SK-N-SH (cell line): ENCODE measurements around the gene SLC46A3. TPM values are rescaled to one million over a fixed set of nuclear protein-coding genes. Genes with fewer than 3 reads are reported as not detected.
A peak's percentile ranks its signal among the peaks of the same experiment; 100 is the strongest.

Experiments
- CTCF ChIA-PET: fragments of 300-600, 350-600 bp; formaldehyde crosslinking; extraction: SDS; loops from one replicate; lab custom pipeline; 2021; lab: Yijun Ruan, JAX
- POLR2A ChIA-PET: fragments of 350-600 bp; sonication (Branson Sonifier 250); formaldehyde crosslinking; extraction: SDS; loops from one replicate; lab custom pipeline; 2020; ENCODE audit warnings: antibody characterized with exemption, inconsistent platforms; lab: Yijun Ruan, JAX
- DNase-seq: peaks from one replicate; pipeline ENCODE4 v3.0.0; 2012
- H2AFZ ChIP-seq: fragments of 200-600 bp; sonication (generic); 2 replicates; pipeline ENCODE4 v1.8.1; 2016; ENCODE audit warnings: antibody characterized with exemption, mild to moderate bottlenecking, low read depth
- H3F3A ChIP-seq: fragments of 200-600 bp; sonication (generic); replicated peaks from 2 replicates; pipeline ENCODE3; 2016; ENCODE audit warnings: antibody characterized with exemption, mild to moderate bottlenecking; ENCODE audit not compliant: insufficient read depth
- H3K27ac ChIP-seq, 2 experiments: fragments of 200-500 bp in 1 of 2; fragments of 200-600 bp in 1 of 2; sonication (Bioruptor generic) in 1 of 2; sonication (generic), shearing (Covaris generic) in 1 of 2; 2 replicates each; pipeline versions ENCODE4 v1.5.1 to v1.6.1; 2014 to 2016; ENCODE audit warnings: low read depth in 2 of 2, inconsistent platforms in 1 of 2, low read length in 1 of 2, mild to moderate bottlenecking in 1 of 2, mixed read lengths in 1 of 2
- H3K27me3 ChIP-seq: fragments of 200-600 bp; sonication (generic), shearing (Covaris generic); 2 replicates; pipeline ENCODE4 v1.6.1; 2016; ENCODE audit warnings: mixed run types; ENCODE audit not compliant: insufficient read depth
- H3K36me3 ChIP-seq, 2 experiments: fragments of 200-500 bp in 1 of 2; fragments of 200-600 bp in 1 of 2; sonication (Bioruptor generic) in 1 of 2; sonication (generic) in 1 of 2; replicated peaks in 1 of 2; 2 replicates each; pipeline versions ENCODE3 to v1.5.1; 2014 to 2016; ENCODE audit warnings: low read length in 1 of 2, mild to moderate bottlenecking in 1 of 2; ENCODE audit not compliant: insufficient read depth in 2 of 2, control insufficient read depth in 1 of 2
- H3K4me1 ChIP-seq, 2 experiments: fragments of 200-500 bp in 1 of 2; fragments of 200-600 bp in 1 of 2; sonication (Bioruptor generic) in 1 of 2; sonication (generic), shearing (Covaris generic) in 1 of 2; 2 replicates each; pipeline versions ENCODE4 v1.5.1 to v1.6.1; 2014 to 2016; ENCODE audit warnings: low read depth in 1 of 2, low read length in 1 of 2, mixed run types in 1 of 2; ENCODE audit not compliant: insufficient read depth in 2 of 2, control insufficient read depth in 1 of 2
- H3K4me2 ChIP-seq: fragments of 200-600 bp; sonication (generic), shearing (Covaris generic); 2 replicates; pipeline ENCODE4 v1.6.1; 2017; ENCODE audit warnings: mixed run types
- H3K4me3 ChIP-seq, 2 experiments: fragments of 200-500 bp in 1 of 2; fragments of 200-600 bp in 1 of 2; sonication (Bioruptor generic) in 1 of 2; sonication (generic), shearing (Covaris generic) in 1 of 2; 2 replicates each; pipeline versions ENCODE4 v1.5.1 to v1.8.1; 2014 to 2016; ENCODE audit warnings: low read depth in 2 of 2, inconsistent platforms in 1 of 2, low read length in 1 of 2, mild to moderate bottlenecking in 1 of 2, mixed read lengths in 1 of 2, moderate library complexity in 1 of 2
- H3K79me2 ChIP-seq: fragments of 200-600 bp; sonication (generic); 2 replicates; pipeline ENCODE4 v1.8.1; 2017; ENCODE audit warnings: mild to moderate bottlenecking; ENCODE audit not compliant: insufficient read depth
- H3K9ac ChIP-seq: fragments of 200-600 bp; sonication (generic); 2 replicates; pipeline ENCODE4 v1.6.1; 2017; ENCODE audit warnings: mixed run types
- H3K9me2 ChIP-seq: fragments of 200-600 bp; sonication (generic); 2 replicates; pipeline ENCODE4 v1.6.1; 2017; ENCODE audit warnings: mixed run types
- H3K9me3 ChIP-seq: fragments of 200-600 bp; sonication (generic); 2 replicates; pipeline ENCODE4 v1.6.1; 2017; ENCODE audit warnings: mixed run types, mild to moderate bottlenecking, moderate library complexity
- H4K20me1 ChIP-seq: fragments of 200-600 bp; sonication (generic); 2 replicates; pipeline ENCODE4 v1.6.1; 2017; ENCODE audit warnings: mild to moderate bottlenecking, mixed run types; ENCODE audit not compliant: insufficient read depth
- ELF1 ChIP-seq: IDR thresholded peaks from 2 replicates; pipeline ENCODE4 v1.4.0; 2012
- EP300 ChIP-seq, 2 experiments: IDR thresholded peaks; 2 replicates each; pipeline versions ENCODE4 v1.4.0 to v1.6.1; 2012; ENCODE audit warnings: borderline replicate concordance in 1 of 2, low read depth in 1 of 2, low read length in 1 of 2
- EZH2phosphoT487 ChIP-seq: fragments of 200-600 bp; sonication (generic); IDR thresholded peaks from 2 replicates; pipeline ENCODE4 v1.6.1; 2017; ENCODE audit warnings: low read depth, mixed run types, mild to moderate bottlenecking, antibody characterized with exemption, moderate library complexity, borderline replicate concordance
- FOSL2 ChIP-seq: IDR thresholded peaks from 2 replicates; pipeline ENCODE4 v1.4.0; 2012; ENCODE audit warnings: low read depth, mild to moderate bottlenecking, moderate library complexity, borderline replicate concordance
- FOXM1 ChIP-seq: IDR thresholded peaks from 2 replicates; pipeline ENCODE4 v1.4.0; 2012; ENCODE audit warnings: low read depth, mild to moderate bottlenecking
- GATA2 ChIP-seq: sonication (generic); formaldehyde crosslinking; IDR thresholded peaks from 2 replicates; pipeline ENCODE4 v1.5.0; 2020; ENCODE audit warnings: mild to moderate bottlenecking, missing genetic modification reagents
- IRF3 ChIP-seq: fragments of 150-350 bp; IDR thresholded peaks from 2 replicates; pipeline ENCODE4 v1.6.1; 2016; ENCODE audit warnings: mild to moderate bottlenecking, low read depth, low read length
- JUND ChIP-seq: IDR thresholded peaks from 2 replicates; pipeline ENCODE4 v1.4.0; 2012
- MEF2A ChIP-seq: IDR thresholded peaks from 2 replicates; pipeline ENCODE4 v1.4.0; 2012; ENCODE audit warnings: low read depth, borderline replicate concordance
- MXI1 ChIP-seq: IDR thresholded peaks from 2 replicates; pipeline ENCODE4 v1.6.1; 2012; ENCODE audit warnings: mild to moderate bottlenecking, low read depth, low read length, improper control_type of control experiment
- NFIC ChIP-seq: IDR thresholded peaks from 2 replicates; pipeline ENCODE4 v1.4.0; 2012; ENCODE audit warnings: borderline replicate concordance
- NRF1 ChIP-seq: IDR thresholded peaks from 2 replicates; pipeline ENCODE4 v1.6.1; 2012; ENCODE audit warnings: low read depth, mild to moderate bottlenecking, low read length
- REST ChIP-seq: IDR thresholded peaks from 2 replicates; pipeline ENCODE4 v1.6.1; 2012; ENCODE audit warnings: mild to moderate bottlenecking, low read depth, low read length, moderate library complexity
- RFX5 ChIP-seq: IDR thresholded peaks from 2 replicates; pipeline ENCODE4 v1.6.1; 2012; ENCODE audit warnings: mild to moderate bottlenecking, improper control_type of control experiment, low read length
- RXRA ChIP-seq: IDR thresholded peaks from 2 replicates; pipeline ENCODE4 v1.4.0; 2012; ENCODE audit warnings: low read depth, mild to moderate bottlenecking, borderline replicate concordance
- SIN3A ChIP-seq: IDR thresholded peaks from 2 replicates; pipeline ENCODE4 v1.6.1; 2012; ENCODE audit warnings: low read depth, mild to moderate bottlenecking, low read length, moderate library complexity, borderline replicate concordance
- USF2 ChIP-seq: fragments of 150-350 bp; IDR thresholded peaks from 2 replicates; pipeline ENCODE4 v1.6.1; 2017; ENCODE audit warnings: antibody characterized with exemption, low read length, low read depth, borderline replicate concordance
- WGBS: methylation state at CpG from one replicate; pipeline ENCODE4 v1.1.6; 2017; ENCODE audit warnings: low lambda C conversion rate; 5-methylcytosine and 5-hydroxymethylcytosine counted together
- polyA plus RNA-seq, 3 experiments: library from polyadenylated mRNA; depleted of rRNA; stranded (reverse); fragments of >200 nt; gene quantifications; 2 replicates each; pipeline ENCODE4 v1.2.3, GENCODE V29; 2012
- TF ChIP-seq, protein P1 (sequence below): IDR thresholded peaks from 2 replicates; pipeline ENCODE4 v1.4.0; 2012; ENCODE audit warnings: low read depth, borderline replicate concordance
- TF ChIP-seq, protein P2 (sequence below): IDR thresholded peaks from 2 replicates; pipeline ENCODE4; 2012

Gene SLC46A3
- polyA plus RNA-seq, 1 of the 3 experiments (the other 2 are of a cell fraction), result 2.0 TPM

- no peak for TF ChIP-seq RXRA
- no peak for TF ChIP-seq RFX5
- no peak for TF ChIP-seq GATA2 (CRISPR knock-in tag)
- TF ChIP-seq FOSL2, result no peak
- no peak for TF ChIP-seq SIN3A
- no peak for TF ChIP-seq MXI1
- TF ChIP-seq EZH2phosphoT487, result no peak
- TF ChIP-seq, protein P1, sequence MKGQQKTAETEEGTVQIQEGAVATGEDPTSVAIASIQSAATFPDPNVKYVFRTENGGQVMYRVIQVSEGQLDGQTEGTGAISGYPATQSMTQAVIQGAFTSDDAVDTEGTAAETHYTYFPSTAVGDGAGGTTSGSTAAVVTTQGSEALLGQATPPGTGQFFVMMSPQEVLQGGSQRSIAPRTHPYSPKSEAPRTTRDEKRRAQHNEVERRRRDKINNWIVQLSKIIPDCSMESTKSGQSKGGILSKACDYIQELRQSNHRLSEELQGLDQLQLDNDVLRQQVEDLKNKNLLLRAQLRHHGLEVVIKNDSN, result no peak
- no peak for TF ChIP-seq USF2
- no peak for TF ChIP-seq EP300 (IDR thresholded peaks at IDR 0.05; ENCODE audit: borderline replicate concordance in 1 of 2, low read depth in 1 of 2, low read length in 1 of 2)
- TF ChIP-seq MEF2A, result no peak
- TF ChIP-seq IRF3, result no peak
- no peaks in the 10 kb centered on the region for H3K79me2 ChIP-seq
- no peak overlapping the region for H3K9ac ChIP-seq
- H3K4me2 ChIP-seq, result no peak overlapping the region
- POLR2A ChIA-PET, result no interaction called here
- H2AFZ ChIP-seq, result no peak overlapping the region
- no peaks in the 10 kb centered on the region for H3K9me3 ChIP-seq
- no peaks in the 10 kb centered on the region for H3K9me2 ChIP-seq
- peaks cover 29% of the 10 kb centered on the region for H3K27me3 ChIP-seq
- no peaks in the 10 kb centered on the region for H3K36me3 ChIP-seq
- CTCF ChIA-PET, result no interaction called here
- H3F3A ChIP-seq, result no peaks in the 10 kb centered on the region
- DNase-seq, result no peak
- no peaks in the 10 kb centered on the region for H4K20me1 ChIP-seq
- no peak overlapping the region for H3K27ac ChIP-seq
- no peaks in the 10 kb centered on the region for H3K4me1 ChIP-seq
- WGBS, result 33% methylated on average over 3 of the region's 3 CpGs
- H3K4me3 ChIP-seq, result no peak overlapping the region
Measured at GRCh38 chr13:28730762-28731161, 12.0 kb upstream of the SLC46A3 start.

GRCh38 chr13:28729541-28729940 is 10.8 kb upstream of the SLC46A3 start:
- no peak overlapping the region for H3K9ac ChIP-seq
- 20% methylated on average over 2 of the region's 2 CpGs for WGBS
- no peaks in the 10 kb centered on the region for H3K9me2 ChIP-seq
- H3K27ac ChIP-seq, result no peak overlapping the region
- no peak overlapping the region for H3K4me3 ChIP-seq
- ChIA-PET POLR2A (no interaction called here), CTCF (no interaction called here)
- H3F3A ChIP-seq, result no peaks in the 10 kb centered on the region
- no peaks in the 10 kb centered on the region for H3K79me2 ChIP-seq
- no peaks in the 10 kb centered on the region for H4K20me1 ChIP-seq
- no peak for DNase-seq
- no peaks in the 10 kb centered on the region for H3K36me3 ChIP-seq
- peaks cover 29% of the 10 kb centered on the region for H3K27me3 ChIP-seq
- H3K9me3 ChIP-seq, result no peaks in the 10 kb centered on the region
- H2AFZ ChIP-seq, result peak overlapping the region; percentile 22; the same call in 1 of the 2 replicates
- H3K4me2 ChIP-seq, result no peak overlapping the region
- no peaks in the 10 kb centered on the region for H3K4me1 ChIP-seq
- TF ChIP-seq, protein P1, result no peak
- TF ChIP-seq JUND (no peak), NRF1 (no peak), RXRA (no peak), MEF2A (no peak), ELF1 (no peak), REST (no peak), NFIC (no peak), FOXM1 (no peak), MXI1 (no peak)
- TF ChIP-seq, protein P2, sequence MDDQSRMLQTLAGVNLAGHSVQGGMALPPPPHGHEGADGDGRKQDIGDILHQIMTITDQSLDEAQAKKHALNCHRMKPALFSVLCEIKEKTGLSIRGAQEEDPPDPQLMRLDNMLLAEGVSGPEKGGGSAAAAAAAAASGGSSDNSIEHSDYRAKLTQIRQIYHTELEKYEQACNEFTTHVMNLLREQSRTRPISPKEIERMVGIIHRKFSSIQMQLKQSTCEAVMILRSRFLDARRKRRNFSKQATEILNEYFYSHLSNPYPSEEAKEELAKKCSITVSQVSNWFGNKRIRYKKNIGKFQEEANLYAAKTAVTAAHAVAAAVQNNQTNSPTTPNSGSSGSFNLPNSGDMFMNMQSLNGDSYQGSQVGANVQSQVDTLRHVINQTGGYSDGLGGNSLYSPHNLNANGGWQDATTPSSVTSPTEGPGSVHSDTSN, result no peak
